ENCODE measurements around the gene FBXO42.
"Not testable (repeated sequence)": the region's sequence is repeated elsewhere in the genome, so short reads cannot be mapped to it uniquely, and the experiment has no call there.

The FBXO42 gene

DNA sequence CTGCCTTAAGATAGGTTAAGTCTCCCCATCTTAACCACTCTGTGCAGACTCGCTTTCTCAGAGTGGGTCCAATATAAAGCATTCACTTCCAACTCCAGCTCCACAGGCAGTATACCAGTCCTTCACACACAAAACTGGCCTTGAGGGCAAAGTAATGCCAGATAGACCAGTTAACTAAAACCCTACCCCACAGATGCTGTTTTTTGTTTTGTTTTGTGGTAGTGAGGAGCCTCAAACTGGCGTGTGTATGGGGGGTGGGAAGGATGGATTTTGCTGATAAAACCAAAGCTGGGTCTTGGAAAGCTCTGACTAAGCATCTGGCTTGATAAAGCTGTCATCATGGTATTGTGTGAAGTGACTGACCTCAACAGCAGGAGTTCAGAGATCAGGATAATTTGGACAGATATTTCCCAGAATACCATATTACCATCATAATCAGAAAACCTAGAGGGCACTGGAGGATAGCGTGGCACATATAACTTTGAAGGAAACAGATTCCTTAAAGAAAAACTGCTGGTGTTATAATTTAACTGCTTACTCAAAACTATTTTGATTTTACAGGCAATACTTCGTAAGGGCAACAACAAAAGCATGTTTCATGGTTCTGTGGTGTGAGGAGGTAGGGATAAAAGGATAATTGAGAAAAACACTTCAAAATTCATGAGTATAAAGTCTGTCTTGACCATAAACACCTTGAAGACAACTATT is 85.7 kb downstream of the FBXO42 start:
- no peak for DNase-seq (ENCODE audit: low read depth in 1 of 2, low spot score in 1 of 2)

DNA sequence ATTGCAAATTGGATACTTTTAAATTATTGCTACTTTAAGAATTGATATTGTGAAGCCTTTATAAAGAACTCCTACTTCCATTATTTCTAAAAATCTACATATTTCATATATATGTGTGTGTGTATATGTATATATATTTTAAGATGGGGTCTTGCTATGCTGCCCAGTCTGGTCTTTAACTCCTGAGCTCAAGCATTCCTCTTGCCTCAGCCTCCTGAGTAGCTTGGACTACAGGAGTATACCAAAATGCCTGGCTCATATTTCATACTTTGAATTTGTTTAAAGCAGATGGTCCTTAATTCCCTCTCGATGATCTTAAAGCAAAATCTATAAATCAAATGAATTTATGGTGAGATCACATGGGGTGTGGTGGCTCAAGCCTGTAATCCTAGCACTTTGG is 90.2 kb downstream of the FBXO42 start:
- DNase-seq (ENCODE audit: low read depth in 1 of 2, low spot score in 1 of 2), result no peak

DNA sequence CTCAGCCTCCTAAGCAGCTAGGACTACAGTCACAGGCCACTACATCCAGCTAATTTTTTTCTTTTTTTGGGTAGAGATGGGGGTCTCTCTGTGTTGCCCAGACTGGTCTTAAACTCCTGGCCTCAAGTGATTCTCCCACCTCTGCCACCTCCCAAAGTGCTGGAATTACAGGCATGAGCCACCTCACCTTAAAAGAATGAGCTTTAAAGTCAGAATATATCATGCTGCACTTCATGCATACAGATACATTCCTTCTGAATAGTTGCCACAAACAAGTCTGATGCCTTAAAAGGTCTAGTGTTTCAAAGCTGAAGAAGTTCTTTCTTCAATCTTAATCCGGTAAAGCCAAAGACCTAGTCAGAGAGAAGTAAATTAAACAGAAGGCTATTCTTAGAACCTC is 91.5 kb downstream of the FBXO42 start:
- DNase-seq (ENCODE audit: low read depth in 1 of 2, low spot score in 1 of 2), result no peak

DNA sequence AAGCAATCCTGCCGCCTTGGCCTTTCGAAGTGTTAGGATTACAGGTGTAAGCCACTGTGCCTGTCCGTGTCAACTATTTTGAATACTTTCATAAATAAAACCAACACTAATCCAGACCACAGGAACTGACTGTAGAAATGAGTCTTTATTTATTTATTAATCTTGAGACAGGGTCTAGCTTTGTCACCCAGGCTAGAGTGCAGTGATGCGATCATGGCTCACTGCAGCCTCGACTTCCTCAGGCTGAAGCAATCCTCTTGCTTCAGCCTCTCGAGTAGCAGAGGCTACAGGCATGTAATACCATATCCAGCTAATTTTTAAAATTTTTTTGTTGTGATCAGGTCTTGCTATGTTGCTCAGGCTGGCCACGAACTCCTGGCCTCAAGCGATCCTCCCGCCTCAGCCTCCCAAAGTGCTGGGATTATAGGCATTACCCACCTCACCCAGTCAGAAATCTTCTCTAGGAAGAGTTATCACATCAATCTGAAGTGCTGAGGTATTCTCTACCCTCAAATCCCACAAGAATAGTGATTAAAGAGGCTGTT is 93.6 kb downstream of the FBXO42 start:
- no peak for DNase-seq (ENCODE audit: low read depth in 1 of 2, low spot score in 1 of 2)

DNA sequence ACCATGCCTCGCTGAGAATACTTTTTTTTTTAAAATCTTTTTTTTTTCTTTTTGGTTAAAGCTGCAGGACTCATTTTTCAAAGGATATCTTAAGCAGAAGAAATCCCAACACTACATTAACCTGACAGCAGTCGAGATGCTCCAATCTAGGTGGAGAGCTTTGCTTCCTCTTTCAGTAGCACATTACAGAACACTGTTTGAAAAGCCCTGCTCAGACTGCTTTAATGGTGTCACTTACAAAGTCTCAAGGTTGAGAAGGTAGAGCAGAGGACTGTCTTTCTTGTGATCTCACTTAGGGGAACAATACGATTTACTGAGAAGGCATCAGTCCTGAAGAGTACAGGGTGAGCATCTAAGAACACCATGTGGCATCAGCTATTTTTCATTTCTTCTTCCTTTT is 94.3 kb downstream of the FBXO42 start:
- DNase-seq (ENCODE audit: low read depth in 1 of 2, low spot score in 1 of 2), result no peak

DNA sequence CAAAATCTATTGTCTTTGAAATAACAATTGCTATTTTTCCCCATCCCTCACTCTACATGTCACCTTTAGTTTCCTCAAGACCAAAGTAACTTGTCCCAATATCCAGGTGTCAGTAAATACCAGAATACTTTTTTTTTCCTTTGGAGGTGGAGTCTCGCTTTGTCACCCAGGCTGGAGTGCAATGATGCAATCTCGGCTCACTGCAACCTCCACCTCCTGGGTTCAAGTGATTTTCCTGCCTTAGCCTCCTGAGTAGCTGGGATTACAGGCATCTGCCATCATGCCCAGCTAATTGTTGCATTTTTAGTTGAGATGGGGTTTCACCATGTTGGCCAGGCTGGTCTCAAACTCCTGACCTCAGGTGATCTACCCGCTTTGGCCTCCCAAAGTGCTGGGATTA is 94.7 kb downstream of the FBXO42 start:
- DNase-seq (ENCODE audit: low read depth in 1 of 2, low spot score in 1 of 2), result not testable (repeated sequence)

DNA sequence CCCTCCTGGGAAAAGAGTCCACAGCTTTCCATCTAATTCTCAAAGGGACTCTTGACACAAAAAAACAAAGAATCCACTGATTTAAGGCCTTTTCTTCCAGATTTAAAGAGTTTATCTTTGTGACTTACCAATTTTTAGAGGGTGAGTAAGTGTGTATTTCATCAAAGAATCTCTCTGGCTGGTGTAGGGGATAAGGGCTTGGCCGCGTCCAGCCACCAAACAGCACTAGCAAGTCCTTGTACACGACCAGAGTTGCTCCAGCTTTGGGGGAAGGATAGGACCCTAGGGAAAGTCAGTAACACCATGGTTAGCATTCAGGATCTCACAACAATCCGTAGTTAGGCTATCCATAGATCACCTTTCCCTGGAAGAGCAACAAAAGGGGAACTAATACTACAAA is 95.8 kb downstream of the FBXO42 start:
- no peak for DNase-seq (ENCODE audit: low read depth in 1 of 2, low spot score in 1 of 2)

DNA sequence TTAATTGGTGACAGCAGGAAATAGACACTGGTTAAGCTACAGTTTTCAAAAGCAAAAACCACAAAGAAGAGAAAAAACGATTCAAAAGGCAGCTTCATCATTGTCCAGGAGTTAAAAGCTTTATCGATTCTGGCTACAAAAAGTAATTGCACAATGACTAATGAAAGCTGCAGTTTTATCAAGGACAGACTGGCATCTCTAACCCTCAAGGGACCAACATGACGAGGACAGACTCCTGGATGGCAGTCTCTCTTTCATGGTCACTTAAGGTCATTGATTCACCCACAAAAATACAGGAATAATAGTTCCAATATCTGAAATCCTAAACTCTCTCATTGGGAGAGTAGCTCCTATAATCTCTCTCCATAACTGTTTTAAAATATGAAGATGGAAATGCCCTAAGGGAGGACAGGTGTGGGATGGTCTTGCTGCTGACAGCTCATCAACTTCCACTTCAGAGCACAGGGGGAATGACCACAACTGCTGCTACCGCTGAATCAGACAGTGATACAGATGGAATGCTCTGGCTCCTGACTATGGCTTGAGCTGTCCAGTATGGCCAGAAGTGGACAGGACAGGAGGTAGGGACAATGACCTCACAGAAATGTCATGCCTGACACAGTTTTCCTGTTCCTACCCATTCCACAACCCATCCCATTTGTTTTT is 97.9 kb downstream of the FBXO42 start:
- DNase-seq (ENCODE audit: low read depth in 1 of 2, low spot score in 1 of 2), result no peak

DNA sequence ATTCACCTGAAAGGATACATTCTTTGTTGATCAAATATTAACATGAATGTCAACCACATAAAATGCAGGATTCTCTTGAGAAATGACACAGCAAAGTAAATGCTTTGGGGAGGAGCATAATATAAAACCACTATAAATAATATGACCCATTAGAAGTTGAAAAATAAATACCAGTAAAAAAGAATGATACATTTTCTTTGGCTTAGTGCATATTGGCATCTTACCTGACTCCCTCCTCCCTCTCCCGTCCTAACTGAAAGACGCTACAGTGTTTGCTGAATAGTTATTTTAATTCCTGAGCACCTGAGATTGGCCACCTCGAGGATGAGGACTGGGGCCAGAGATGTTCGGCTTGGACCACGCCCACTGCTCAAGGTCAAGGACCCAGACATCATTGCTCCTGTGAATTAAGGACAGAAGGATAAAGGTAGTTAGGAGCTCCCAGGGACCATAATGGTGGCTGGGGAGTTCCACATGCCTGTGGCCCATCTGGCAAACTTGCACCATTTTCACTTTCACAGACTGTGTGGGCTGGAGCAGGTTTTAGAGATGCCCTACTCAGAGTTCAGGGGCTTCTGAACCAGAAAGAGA is 98.9 kb downstream of the FBXO42 start:
- DNase-seq (ENCODE audit: low read depth in 1 of 2, low spot score in 1 of 2), result no peak

DNA sequence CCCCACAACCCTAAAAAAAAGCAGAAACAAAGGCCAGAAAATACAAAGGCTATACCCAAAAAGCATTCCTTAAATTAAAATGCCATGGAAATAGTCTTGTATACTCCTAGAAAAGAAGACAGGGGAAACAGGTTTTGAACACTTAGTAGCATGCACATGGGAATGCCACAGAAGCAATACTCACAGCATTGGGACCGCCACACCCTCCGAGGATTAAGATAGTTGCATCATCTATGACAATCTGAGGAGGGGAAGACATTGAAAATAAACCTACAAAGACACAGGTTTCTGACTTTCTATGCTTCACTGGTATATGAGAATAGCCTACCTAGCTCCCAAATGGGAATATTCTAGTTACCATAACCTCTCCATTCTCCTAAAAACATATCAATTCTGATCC is 99.4 kb downstream of the FBXO42 start:
- no peak for DNase-seq (ENCODE audit: low read depth in 1 of 2, low spot score in 1 of 2)

DNA sequence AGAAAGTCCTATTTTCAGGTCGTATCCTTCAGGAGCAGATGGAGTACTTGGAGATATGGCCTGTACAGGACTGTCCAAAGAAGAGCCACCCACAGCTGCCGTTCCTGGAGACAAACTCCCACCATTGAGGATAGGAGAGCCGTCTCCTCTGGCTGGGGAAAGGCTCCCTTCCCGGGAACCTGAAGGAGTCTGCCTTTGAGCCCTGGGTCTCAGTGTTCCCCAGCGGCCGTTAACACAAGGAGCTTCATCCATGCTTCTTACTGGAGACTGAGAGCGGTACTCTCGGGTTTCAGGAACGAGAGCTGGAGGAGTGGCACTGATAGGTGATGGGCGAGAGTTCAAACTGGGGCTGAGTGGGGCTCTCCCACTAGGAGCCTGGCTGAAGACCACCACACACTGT is 100.9 kb downstream of the FBXO42 start:
- no peak for DNase-seq (ENCODE audit: low read depth in 1 of 2, low spot score in 1 of 2)

DNA sequence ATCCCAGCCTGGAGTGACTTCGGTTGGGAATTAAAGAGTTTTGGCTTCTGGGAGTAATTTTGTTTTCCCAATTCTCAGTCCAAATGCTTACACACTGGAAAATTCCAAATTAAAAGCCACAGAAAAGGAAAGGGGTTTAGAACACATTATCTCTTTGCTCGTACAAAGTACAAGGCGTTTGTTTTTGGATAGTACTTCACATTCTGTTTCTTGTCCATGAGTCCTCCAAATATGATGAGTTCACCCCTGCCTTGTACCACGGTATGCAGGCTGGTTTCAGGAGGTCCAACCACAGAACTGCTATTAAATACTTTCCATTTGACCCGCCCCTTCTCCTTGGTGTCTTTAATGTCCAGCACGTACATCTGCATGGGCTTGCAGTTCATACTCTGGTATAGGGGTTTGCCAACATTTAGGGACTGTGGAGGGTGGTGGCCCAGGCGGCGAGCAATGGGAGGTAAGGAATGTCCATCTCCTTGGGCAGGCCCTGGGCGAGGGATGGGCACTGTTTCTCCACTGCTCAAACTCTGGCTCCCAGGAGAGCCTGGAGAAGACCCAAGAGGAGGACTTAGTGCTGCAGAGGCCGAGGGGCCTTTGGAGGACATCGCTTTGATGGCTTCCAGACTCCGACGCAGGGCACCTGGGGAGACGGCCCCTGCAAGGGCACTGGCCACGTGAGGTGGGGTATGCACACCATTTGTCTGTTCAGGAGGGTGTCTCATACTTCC is 101.6 kb downstream of the FBXO42 start:
- no peak for DNase-seq (ENCODE audit: low read depth in 1 of 2, low spot score in 1 of 2)

DNA sequence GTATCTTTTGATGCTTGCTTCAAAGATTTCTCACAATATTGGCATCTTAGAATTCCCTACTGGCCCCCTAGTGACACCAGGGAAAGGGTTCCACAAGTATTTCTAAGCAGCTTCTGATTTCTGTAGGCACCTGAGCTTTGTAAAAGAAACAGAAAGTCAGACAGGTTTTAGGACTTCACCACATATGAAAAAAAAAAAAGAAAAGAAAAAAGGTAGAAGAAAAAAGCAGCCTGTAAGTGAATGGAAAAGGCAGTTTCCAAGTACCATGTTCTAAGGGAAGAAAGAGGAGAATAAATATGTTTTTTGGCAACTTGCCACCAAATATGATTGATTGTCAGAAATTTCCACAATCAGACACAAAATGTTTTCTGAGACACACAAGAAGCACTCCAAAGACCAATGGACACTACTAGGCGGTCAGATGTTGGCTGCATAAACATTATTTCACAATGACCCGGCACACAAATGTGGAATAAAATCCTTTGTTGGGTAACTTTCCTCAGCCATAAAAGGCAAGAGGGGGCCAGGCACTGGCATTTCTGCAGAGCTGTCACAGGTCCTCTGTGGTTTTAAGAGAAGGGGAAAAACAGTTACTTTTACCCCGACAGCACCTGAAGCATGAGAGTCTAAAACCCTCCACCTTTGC is 102.6 kb downstream of the FBXO42 start:
- no peak for DNase-seq (ENCODE audit: low read depth in 1 of 2, low spot score in 1 of 2)

DNA sequence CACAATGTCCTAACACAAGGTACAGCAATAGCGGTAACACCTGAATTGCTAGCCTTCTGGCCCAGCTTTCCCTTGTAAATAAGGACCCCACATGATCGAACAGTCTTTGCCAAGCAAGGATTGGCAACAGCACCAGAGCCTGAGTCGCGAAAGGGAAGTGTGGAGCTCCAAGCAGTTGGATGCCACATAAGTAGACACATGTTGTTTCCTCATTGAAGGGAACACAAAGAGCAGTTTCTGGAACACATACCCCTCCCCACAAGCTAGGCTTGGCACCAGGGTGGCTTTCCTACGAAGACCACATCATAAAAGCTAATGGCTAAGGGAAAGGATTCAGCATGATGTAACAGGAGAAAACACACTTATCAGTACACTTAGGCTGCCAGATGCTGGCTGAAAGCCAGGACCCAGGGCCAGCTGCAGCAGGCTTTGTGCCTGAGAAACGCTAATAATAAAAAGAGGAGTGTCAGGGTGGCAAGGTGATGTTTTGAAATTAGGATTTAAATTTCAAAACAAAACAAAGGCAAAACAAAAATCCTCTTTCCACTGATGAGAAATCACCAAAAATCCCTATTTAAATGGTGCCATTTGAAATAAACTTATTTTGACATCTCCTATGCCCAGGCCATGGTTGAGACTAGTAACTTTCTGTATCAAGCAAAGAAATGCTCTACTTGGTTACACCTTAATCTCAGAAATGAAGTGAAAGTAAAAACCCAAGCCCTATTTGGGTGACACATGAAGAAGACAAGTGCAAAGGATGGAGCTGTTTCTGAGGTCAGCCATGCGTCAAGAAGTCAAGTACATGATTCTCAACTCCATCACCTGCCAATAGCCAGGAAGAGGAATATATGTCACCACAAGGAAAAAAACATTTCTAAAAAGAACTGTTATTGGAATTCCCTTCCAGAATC is 103.4 kb downstream of the FBXO42 start:
- no peak for DNase-seq (ENCODE audit: low read depth in 1 of 2, low spot score in 1 of 2)

DNA sequence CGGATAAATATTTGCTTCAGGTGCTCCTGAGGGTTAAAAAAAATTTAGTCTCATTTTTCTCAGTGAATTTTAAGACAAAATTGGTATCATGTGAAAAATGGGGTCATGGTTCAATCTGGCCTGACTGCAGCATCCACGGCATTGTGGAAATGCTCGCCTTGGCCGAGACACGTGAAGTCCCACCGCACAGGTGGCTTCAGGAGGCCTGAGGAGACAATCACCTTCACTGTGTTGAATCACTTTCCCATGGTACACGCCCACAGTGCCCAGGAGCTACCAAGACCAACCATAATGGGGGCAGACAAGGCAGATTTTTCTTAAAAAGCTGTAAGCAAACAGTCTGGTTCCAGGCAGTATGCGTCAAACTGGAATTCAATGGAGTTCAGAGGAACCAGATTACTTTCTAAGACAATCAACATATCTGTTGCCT is 104.3 kb downstream of the FBXO42 start:
- no peak for DNase-seq (ENCODE audit: low read depth in 1 of 2, low spot score in 1 of 2)

DNA sequence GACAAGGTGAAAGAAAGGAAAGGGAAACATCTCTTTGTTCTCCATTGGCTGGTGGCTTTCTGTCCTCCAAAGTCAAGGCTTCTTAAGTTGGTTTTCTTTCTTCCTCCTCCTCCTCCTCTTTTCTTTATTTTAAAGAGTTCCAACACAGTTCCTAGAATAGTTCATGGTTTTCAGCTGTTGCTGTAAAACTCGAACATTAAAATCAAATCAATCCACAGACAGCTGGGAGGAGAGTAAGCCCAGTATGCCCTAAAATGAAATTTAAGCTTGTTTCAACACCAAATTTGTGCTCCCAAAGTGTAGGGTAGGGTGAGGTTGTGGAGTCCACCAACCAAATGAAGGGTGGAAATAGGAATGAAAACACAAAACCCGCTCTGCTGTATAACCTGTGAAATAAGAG is 104.8 kb downstream of the FBXO42 start:
- no peak for DNase-seq (ENCODE audit: low read depth in 1 of 2, low spot score in 1 of 2)

DNA sequence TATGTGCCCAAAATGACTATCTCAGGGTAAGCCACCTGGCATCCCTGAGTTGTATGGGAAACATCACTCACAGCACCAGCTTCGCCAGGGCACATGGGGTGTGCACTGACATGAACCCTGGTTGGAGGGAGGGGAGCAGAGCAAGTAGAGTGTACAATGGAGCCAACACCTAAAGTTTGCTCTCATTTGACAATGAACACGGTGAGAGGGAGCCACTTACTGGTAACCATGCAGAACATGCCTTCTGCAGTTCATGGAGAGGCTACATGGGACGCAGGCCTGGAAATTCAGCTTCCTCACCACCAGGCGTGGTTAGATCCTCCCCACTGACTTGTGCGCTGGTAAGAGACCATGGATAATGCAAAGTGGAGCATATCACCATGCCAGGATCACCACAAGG is 105.3 kb downstream of the FBXO42 start:
- no peak for DNase-seq (ENCODE audit: low read depth in 1 of 2, low spot score in 1 of 2)

DNA sequence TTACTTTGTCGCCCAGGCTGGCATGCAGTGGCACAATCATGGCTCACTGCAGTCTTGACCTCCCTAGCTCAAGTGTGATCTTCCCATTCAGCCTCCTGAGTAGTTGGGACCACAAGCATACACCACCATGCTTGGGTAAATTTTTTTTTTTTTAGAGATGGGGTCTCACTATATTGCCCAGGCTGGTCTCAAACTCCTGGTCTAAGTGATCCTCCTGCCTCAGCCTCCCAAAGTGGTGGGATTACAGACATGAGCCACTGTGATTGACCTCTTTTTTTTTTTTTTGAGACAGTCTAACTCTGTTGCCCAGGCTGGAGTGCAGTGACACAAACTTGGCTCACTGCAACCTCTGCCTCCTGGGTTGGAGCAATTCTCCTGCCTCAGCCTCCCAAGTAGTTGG is 106.0 kb downstream of the FBXO42 start:
- DNase-seq (ENCODE audit: low read depth in 1 of 2, low spot score in 1 of 2), result not testable (repeated sequence)

DNA sequence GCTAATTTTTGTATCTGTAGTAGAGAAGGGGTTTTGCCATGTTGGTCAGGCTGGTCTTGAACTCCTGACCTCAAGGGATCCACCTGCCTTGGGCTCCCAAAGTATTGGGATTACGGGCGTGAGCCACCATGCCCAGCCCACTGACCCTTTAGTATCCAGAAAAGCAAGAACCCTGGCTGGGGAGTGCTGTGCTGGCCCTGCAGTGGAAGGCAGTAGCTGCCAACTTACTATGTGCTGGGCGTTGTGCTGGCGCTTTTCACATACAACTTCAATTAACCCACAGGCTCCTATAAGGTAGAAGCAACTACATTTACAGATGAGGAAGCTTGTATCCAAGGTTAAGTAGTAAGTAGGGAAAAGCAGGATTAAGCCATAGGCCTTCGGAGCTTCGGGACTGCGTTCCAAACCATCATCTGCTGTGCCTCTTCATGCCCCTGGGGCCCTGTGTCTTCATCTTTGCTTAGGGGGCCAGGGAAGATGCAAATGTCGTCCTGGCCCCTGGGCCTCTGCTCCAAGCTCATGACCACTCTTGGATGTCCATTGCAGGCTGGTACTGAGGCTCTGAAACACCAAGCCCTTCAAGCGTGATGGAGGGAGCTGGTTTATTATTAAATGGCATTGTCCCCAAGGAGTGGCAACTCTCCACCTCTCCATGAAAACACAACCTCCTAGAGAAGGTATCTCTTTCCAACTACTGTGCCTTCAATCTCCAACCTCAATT is 106.6 kb downstream of the FBXO42 start:
- DNase-seq (ENCODE audit: low read depth in 1 of 2, low spot score in 1 of 2), result no peak
